Activated CD4-positive, alpha-beta T cell treated with anti-CD3 and anti-CD28 coated beads, Interleukin-2, Interleukin-4, amounts not matched to agents 100 ng/mL and 50 ng/mL, durations not matched to agents 16 hours and 8 hours (primary cell): Measurements from ENCODE around the gene SIGLEC7.

Experiments used
- DNase-seq: peaks from one replicate; pipeline ENCODE4 v3.0.0-alpha.2; 2020; ENCODE audit warnings: low spot score

The SIGLEC7 gene

GRCh38 chr19:51142119-51142518 is at the start of gene SIGLEC7:
Gene SIGLEC7, plus strand, starts transcription at chr19:51142301. Its CDS starts 69 bp downstream, at chr19:51142370.
- DNase-seq = no peak

GRCh38 chr19:51093101-51093500 is 49.0 kb upstream of the SIGLEC7 start:
- DNase-seq = no peak

- DNase-seq = no peak
These were observed 48.4 kb upstream of the SIGLEC7 start for GRCh38 chr19:51093510-51094345.

- peak; percentile 25 for DNase-seq
These were observed 47.3 kb upstream of the SIGLEC7 start for GRCh38 chr19:51094696-51095279.

GRCh38 chr19:51096473-51097165 is 45.5 kb upstream of the SIGLEC7 start:
- DNase-seq = no peak

GRCh38 chr19:51097166-51097738 is 44.8 kb upstream of the SIGLEC7 start:
- DNase-seq = peak; percentile 68

- DNase-seq = no peak
These were observed 44.3 kb upstream of the SIGLEC7 start for GRCh38 chr19:51097796-51098195.

GRCh38 chr19:51098365-51099046 is 43.6 kb upstream of the SIGLEC7 start:
- no peak for DNase-seq

- no peak for DNase-seq
These were observed 43.1 kb upstream of the SIGLEC7 start for GRCh38 chr19:51099047-51099382.

GRCh38 chr19:51100601-51101000 is 41.5 kb upstream of the SIGLEC7 start:
- no peak for DNase-seq

- no peak for DNase-seq
These were observed 40.8 kb upstream of the SIGLEC7 start for GRCh38 chr19:51101171-51101865.

GRCh38 chr19:51102991-51103390 is 39.1 kb upstream of the SIGLEC7 start:
- DNase-seq = no peak

- DNase-seq = no peak
These were observed 38.2 kb upstream of the SIGLEC7 start for GRCh38 chr19:51103926-51104341.

- DNase-seq = peak; percentile 30
These were observed 34.6 kb upstream of the SIGLEC7 start for GRCh38 chr19:51107406-51108065.

GRCh38 chr19:51108066-51108804 is 33.9 kb upstream of the SIGLEC7 start, which contains the start of gene CTU1:
Gene CTU1, minus strand, starts transcription at chr19:51108409. Its CDS starts 3,840 bp downstream, at chr19:51104569.
- DNase-seq = peak; percentile 99

GRCh38 chr19:51108805-51109146 is 33.3 kb upstream of the SIGLEC7 start:
- DNase-seq = no peak

- DNase-seq = no peak
These were observed 31.5 kb upstream of the SIGLEC7 start for GRCh38 chr19:51110666-51110971.

- no peak for DNase-seq
These were observed 30.5 kb upstream of the SIGLEC7 start for GRCh38 chr19:51111606-51112005.

GRCh38 chr19:51114087-51114729 is 27.9 kb upstream of the SIGLEC7 start:
- peak; percentile 79 for DNase-seq

GRCh38 chr19:51116736-51117286 is 25.3 kb upstream of the SIGLEC7 start:
- peak; percentile 52 for DNase-seq
